Neural cell (in vitro differentiated cells): ENCODE results near the gene HAGHL. TPM values are rescaled to one million over a fixed set of nuclear protein-coding genes. Genes with fewer than 3 reads are reported as not detected.
A peak's percentile ranks its signal among the peaks of the same experiment; 100 is the strongest.
"Not testable (repeated sequence)": the region's sequence is repeated elsewhere in the genome, so short reads cannot be mapped to it uniquely, and the experiment has no call there.

ENCODE experiments used
- H2AFZ ChIP-seq: fragments of 200-600, 300-800 bp; sonication (generic), shearing (Covaris generic); 2 replicates; pipeline ENCODE4 v1.6.0; 2014; ENCODE audit warnings: low read depth, mild to moderate bottlenecking, antibody characterized with exemption, low read length, moderate library complexity
- H3F3A ChIP-seq: fragments of 200-600 bp; shearing (Covaris generic); 2 replicates; pipeline ENCODE4 v1.6.1; 2016; ENCODE audit warnings: mild to moderate bottlenecking, moderate library complexity, mixed read lengths, antibody characterized with exemption, low read length; ENCODE audit not compliant: insufficient read depth, poor library complexity, severe bottlenecking
- H3K27ac ChIP-seq: fragments of 200-600, 300-800 bp; sonication (generic), shearing (Covaris generic); 2 replicates; pipeline ENCODE4 v1.5.1; 2014; ENCODE audit warnings: mild to moderate bottlenecking, low read length, moderate library complexity
- H3K27me3 ChIP-seq: fragments of 300-800, 200-600 bp; sonication (generic), shearing (Covaris generic); 2 replicates; pipeline ENCODE4 v1.6.0; 2014; ENCODE audit warnings: mild to moderate bottlenecking, low read depth, low read length, moderate library complexity; ENCODE audit not compliant: insufficient read depth
- H3K36me3 ChIP-seq: fragments of 300-800, 200-600 bp; sonication (generic), shearing (Covaris generic); 2 replicates; pipeline ENCODE4 v1.5.1; 2014; ENCODE audit warnings: mild to moderate bottlenecking, antibody characterized with exemption, low read length, moderate library complexity; ENCODE audit not compliant: insufficient read depth
- H3K4me2 ChIP-seq: fragments of 300-800, 200-600 bp; sonication (generic), shearing (Covaris generic); 2 replicates; pipeline ENCODE4 v1.6.0; 2014; ENCODE audit warnings: mild to moderate bottlenecking, low read length
- H3K4me3 ChIP-seq: fragments of 300-800, 200-600 bp; sonication (generic), shearing (Covaris generic); 2 replicates; pipeline ENCODE4 v1.5.1; 2014; ENCODE audit warnings: mild to moderate bottlenecking, low read length, moderate library complexity
- H3K79me2 ChIP-seq: fragments of 200-600 bp; shearing (Covaris generic); replicated peaks from 2 replicates; pipeline ENCODE4 v1.6.0; 2014; ENCODE audit warnings: mild to moderate bottlenecking, low read length, moderate library complexity; ENCODE audit not compliant: insufficient read depth
- H3K9ac ChIP-seq: fragments of 300-800, 200-600 bp; sonication (generic), shearing (Covaris generic); 2 replicates; pipeline ENCODE4 v1.6.1; 2016; ENCODE audit warnings: mild to moderate bottlenecking, low read length, mixed read lengths
- H3K9me2 ChIP-seq: fragments of 200-600 bp; shearing (Covaris generic); 2 replicates; pipeline ENCODE4 v1.6.1; 2016; ENCODE audit warnings: mild to moderate bottlenecking, low read length, mixed read lengths; ENCODE audit not compliant: insufficient read depth
- H3K9me3 ChIP-seq: fragments of 200-600, 300-800 bp; sonication (generic), shearing (Covaris generic); 2 replicates; pipeline ENCODE4 v1.6.1; 2016; ENCODE audit warnings: mild to moderate bottlenecking, mixed run types, low read length, moderate library complexity, mixed read lengths
- H4K20me1 ChIP-seq: fragments of 200-600 bp; shearing (Covaris generic); 2 replicates; pipeline ENCODE4 v1.6.1; 2016; ENCODE audit warnings: mild to moderate bottlenecking, mixed run types; ENCODE audit not compliant: insufficient read depth
- CTCF ChIP-seq: fragments of 450-650 bp; IDR thresholded peaks from 2 replicates; pipeline ENCODE4 v1.5.1; 2014; ENCODE audit warnings: antibody characterized with exemption, mild to moderate bottlenecking, moderate library complexity; ENCODE audit not compliant: poor library complexity, severe bottlenecking
- EP300 ChIP-seq: fragments of 450-650 bp; conservative IDR thresholded peaks from 2 replicates; pipeline ENCODE4 v1.6.1; 2014; ENCODE audit warnings: antibody characterized with exemption, mild to moderate bottlenecking, moderate library complexity; ENCODE audit not compliant: poor library complexity, severe bottlenecking
- EZH2 ChIP-seq: fragments of 200-600, 300-800 bp; shearing (Covaris generic), sonication (generic); IDR thresholded peaks from 2 replicates; pipeline ENCODE4 v1.6.1; 2014; ENCODE audit warnings: antibody characterized with exemption, low read length, borderline replicate concordance, mild to moderate bottlenecking; ENCODE audit not compliant: insufficient read depth, poor library complexity, severe bottlenecking
- MXI1 ChIP-seq: fragments of 450-650 bp; conservative IDR thresholded peaks from 2 replicates; pipeline ENCODE4 v1.6.1; 2014; ENCODE audit warnings: antibody characterized with exemption, mild to moderate bottlenecking; ENCODE audit not compliant: poor library complexity, severe bottlenecking
- POLR2AphosphoS5 ChIP-seq: IDR thresholded peaks from 2 replicates; pipeline ENCODE4 v1.6.1; 2012
- RAD21 ChIP-seq: fragments of 450-650 bp; conservative IDR thresholded peaks from 2 replicates; pipeline ENCODE4 v1.6.1; 2014; ENCODE audit warnings: antibody characterized with exemption, mild to moderate bottlenecking, moderate library complexity
- REST ChIP-seq: IDR thresholded peaks from 2 replicates; pipeline ENCODE4 v1.6.1; 2012; ENCODE audit warnings: borderline replicate concordance
- SMC3 ChIP-seq: fragments of 450-650 bp; conservative IDR thresholded peaks from 2 replicates; pipeline ENCODE4 v1.6.1; 2014; ENCODE audit warnings: antibody characterized with exemption, mild to moderate bottlenecking, moderate library complexity; ENCODE audit not compliant: poor library complexity
- TAF1 ChIP-seq: IDR thresholded peaks from 2 replicates; pipeline ENCODE4 v1.6.1; 2012; ENCODE audit warnings: low read depth
- polyA plus RNA-seq: library from polyadenylated mRNA; depleted of rRNA; stranded (reverse); fragments of >200 nt; gene quantifications from 2 replicates; pipeline ENCODE4 v1.2.3, GENCODE V29; 2014

Gene HAGHL
- polyA plus RNA-seq, 1 donor from 2014 or later: 28.3 TPM

DNA sequence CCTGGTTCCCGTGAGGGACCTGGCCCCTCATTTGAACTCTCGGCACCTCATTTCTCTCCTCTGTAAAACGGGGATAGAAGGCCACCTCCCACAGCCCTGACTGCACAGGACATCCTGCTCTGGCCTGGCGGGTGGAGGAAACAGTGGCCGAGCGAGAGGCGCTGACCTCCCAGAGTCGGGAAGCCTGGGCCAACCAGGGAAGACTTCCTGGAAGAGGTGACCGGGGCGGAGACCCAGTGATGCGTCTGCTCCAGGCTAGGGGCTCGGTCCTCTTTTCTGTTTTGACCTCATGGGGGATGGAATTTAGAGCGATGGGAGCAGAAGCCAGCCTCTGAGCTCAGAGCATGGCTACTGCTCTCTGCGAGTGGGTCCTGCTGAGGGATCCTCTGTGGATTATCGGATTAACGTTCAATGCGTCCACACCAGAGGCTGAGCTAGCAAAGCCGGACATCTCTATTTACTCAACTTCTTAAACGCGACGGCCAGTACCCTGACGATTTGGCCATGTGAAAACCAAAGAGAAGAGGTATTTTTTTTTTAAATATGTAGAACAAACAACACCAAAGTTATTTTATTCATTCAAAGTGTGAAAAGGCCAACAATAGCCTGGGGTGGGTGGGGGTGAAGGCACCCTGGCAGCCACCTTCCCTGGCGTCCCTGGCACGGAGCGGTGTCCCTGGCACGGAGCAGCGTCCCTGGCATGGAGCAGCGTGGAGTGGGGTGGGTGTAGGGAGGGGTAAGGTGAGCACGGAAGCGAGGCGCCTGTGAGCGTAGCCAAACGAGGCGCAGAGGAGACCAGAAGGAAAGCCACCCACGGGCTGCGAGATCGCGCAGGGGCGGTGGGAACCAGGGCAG, 24.5 kb downstream of the HAGHL start:
- no peak overlapping the region for H2AFZ ChIP-seq
- no peaks in the 10 kb centered on the region for H3F3A ChIP-seq

DNA sequence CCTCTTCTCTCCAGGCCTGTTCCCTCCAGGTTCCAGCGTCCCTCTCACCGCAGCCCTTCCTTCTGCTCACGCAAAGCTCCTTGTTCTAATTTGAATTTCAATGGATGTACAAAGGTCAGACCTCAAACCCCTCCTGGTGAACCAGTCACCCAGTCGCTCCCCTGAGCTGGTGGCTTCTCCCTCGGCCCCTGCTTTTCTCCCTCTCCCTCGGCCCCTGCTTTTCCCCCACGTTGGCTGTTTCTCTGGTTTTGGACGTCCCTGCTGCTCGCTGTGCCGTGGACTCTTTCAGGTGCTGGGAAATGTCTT, 25.1 kb downstream of the HAGHL start:
- H3K9ac ChIP-seq: peak overlapping the region; percentile 29
- H3F3A ChIP-seq: no peaks in the 10 kb centered on the region
- H3K27ac ChIP-seq: no peak overlapping the region
- no peaks in the 10 kb centered on the region for H3K79me2 ChIP-seq
- H3K27me3 ChIP-seq: no peaks in the 10 kb centered on the region
- H3K9me2 ChIP-seq: no peaks in the 10 kb centered on the region
- TF ChIP-seq RAD21 (no peak), TAF1 (no peak), EZH2 (no peak), CTCF (no peak), POLR2AphosphoS5 (no peak), EP300 (no peak)
- no peak overlapping the region for H3K4me3 ChIP-seq
- peaks cover 4% of the 10 kb centered on the region for H3K9me3 ChIP-seq
- H2AFZ ChIP-seq: no peak overlapping the region
- no peaks in the 10 kb centered on the region for H4K20me1 ChIP-seq
- no peaks in the 10 kb centered on the region for H3K36me3 ChIP-seq
- H3K4me2 ChIP-seq: no peak overlapping the region

More for the DNA sequence above, 24.5 kb downstream of the HAGHL start:
- Histone ChIP-seq H3K9me2 (no peaks in the 10 kb centered on the region), H3K4me2 (no peak overlapping the region), H3K4me3 (no peak overlapping the region), H3K9ac (peak overlapping the region; percentile 29), H3K36me3 (no peaks in the 10 kb centered on the region), H3K9me3 (peaks cover 2% of the 10 kb centered on the region), H3K27me3 (no peaks in the 10 kb centered on the region), H4K20me1 (no peaks in the 10 kb centered on the region), H3K27ac (no peak overlapping the region), H3K79me2 (no peaks in the 10 kb centered on the region)
- TF ChIP-seq MXI1 (no peak), CTCF (no peak), EZH2 (no peak), EP300 (no peak), TAF1 (no peak), RAD21 (no peak), REST (no peak), SMC3 (no peak), POLR2AphosphoS5 (no peak)

DNA sequence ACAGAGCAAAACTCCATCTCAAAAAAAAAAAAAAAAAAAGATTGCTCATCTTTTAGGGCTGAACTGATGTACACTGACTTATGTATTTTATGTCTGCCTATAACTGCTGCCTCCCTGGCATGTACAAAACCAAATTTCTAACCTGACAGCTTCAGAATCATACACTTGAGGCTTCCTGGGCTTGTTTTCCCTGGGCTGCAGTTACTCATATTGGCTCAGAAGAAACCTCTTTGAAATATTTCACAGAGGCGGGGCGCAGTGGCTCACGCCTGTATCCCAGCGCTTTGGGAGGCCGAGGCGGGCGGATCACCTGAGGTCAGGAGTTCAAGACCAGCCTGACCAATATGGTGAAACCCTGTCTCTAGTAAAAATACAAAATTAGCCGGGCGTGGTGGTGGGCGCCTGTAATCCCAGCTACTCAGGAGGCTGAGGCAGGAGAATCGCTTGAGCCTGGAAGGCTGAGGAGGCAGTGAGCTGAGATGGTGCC, 27.3 kb downstream of the HAGHL start:
- H3F3A ChIP-seq, H3K79me2 ChIP-seq, H3K4me2 ChIP-seq, H3K9me3 ChIP-seq, H3K4me3 ChIP-seq, H3K27me3 ChIP-seq, H3K9me2 ChIP-seq, H4K20me1 ChIP-seq, H3K27ac ChIP-seq, H3K36me3 ChIP-seq, H3K9ac ChIP-seq, H2AFZ ChIP-seq: not testable (repeated sequence)
